Endothelial cell of umbilical vein (primary cell): Measurements from ENCODE around the gene SORCS2. TPM values are rescaled to one million over a fixed set of nuclear protein-coding genes. Genes with fewer than 3 reads are reported as not detected.

Experiments
- BruUV-seq: library from RNA; stranded (reverse); fragments of 400-500 nt; replicated peaks from 2 replicates; lab custom pipeline; 2021; lab: Mats Ljungman, UMichigan
- CTCF ChIA-PET: fragments of 300-600, 350-600 bp; sonication (Branson Sonifier 250); formaldehyde crosslinking; loops from one replicate; lab custom pipeline; 2021; ENCODE audit warnings: antibody characterized with exemption, inconsistent platforms; lab: Charles Lee
- POLR2A ChIA-PET: fragments of 300-600, 350-600 bp; sonication (Branson Sonifier 250); formaldehyde crosslinking; loops from one replicate; lab custom pipeline; 2021; ENCODE audit warnings: antibody characterized with exemption, inconsistent platforms; lab: Charles Lee
- DNase-seq: peaks from one replicate; pipeline ENCODE4 v3.0.0-alpha.2; 2011; ENCODE audit warnings: low read depth, low spot score
- FAIRE-seq: peaks from 2 replicates; lab custom pipeline; 2011; peaks lifted over from hg19 to GRCh38; lab: Jason Lieb, UNC
- H2AFZ ChIP-seq: 2 replicates; pipeline ENCODE4 v1.6.0; 2012; ENCODE audit warnings: low read depth, low read length, control low read depth, inconsistent platforms
- H3K27ac ChIP-seq: 2 replicates; pipeline ENCODE4 v1.5.1; 2011; ENCODE audit warnings: low read depth, mild to moderate bottlenecking, control low read depth, low read length, moderate library complexity; ENCODE audit not compliant: insufficient read depth
- H3K27me3 ChIP-seq, 2 experiments: 2 replicates each; pipeline versions ENCODE4 v1.6.0 to v1.6.1; 2011; ENCODE audit warnings: low read length in 2 of 2, mixed read lengths in 1 of 2; ENCODE audit not compliant: control insufficient read depth in 2 of 2, insufficient read depth in 2 of 2
- H3K36me3 ChIP-seq, 2 experiments: 2 replicates in 1 of 2; 3 replicates in 1 of 2; pipeline ENCODE4 v1.5.1; 2011; ENCODE audit warnings: low read length in 2 of 2, mild to moderate bottlenecking in 1 of 2, moderate library complexity in 1 of 2; ENCODE audit not compliant: control insufficient read depth in 2 of 2, insufficient read depth in 2 of 2; ENCODE audit errors: extremely low read depth in 1 of 2
- H3K4me1 ChIP-seq: 3 replicates; pipeline ENCODE4 v1.5.1; 2011; ENCODE audit warnings: mild to moderate bottlenecking, low read length; ENCODE audit not compliant: control insufficient read depth, insufficient read depth; ENCODE audit errors: extremely low read depth
- H3K4me2 ChIP-seq: 2 replicates; pipeline ENCODE4 v1.6.1; 2011; ENCODE audit warnings: low read length, control low read depth, mixed read lengths; ENCODE audit not compliant: insufficient read depth
- H3K4me3 ChIP-seq, 3 experiments: fragments of 200-600 bp in 1 of 3; sonication (generic), shearing (Covaris generic) in 1 of 3; replicated peaks in 1 of 3; 2 replicates each; pipeline ENCODE4 v1.5.1; 2011 to 2016; ENCODE audit warnings: control low read depth in 3 of 3, low read length in 3 of 3, mild to moderate bottlenecking in 2 of 3, inconsistent platforms in 1 of 3, low read depth in 1 of 3, moderate library complexity in 1 of 3; ENCODE audit not compliant: insufficient read depth in 1 of 3
- H3K79me2 ChIP-seq: 2 replicates; pipeline ENCODE4 v1.6.0; 2012; ENCODE audit warnings: low read length, inconsistent platforms; ENCODE audit not compliant: control insufficient read depth, insufficient read depth
- H3K9ac ChIP-seq: replicated peaks from 2 replicates; pipeline ENCODE3; 2011; ENCODE audit warnings: low read length, control low read depth; ENCODE audit not compliant: insufficient read depth; ENCODE audit errors: extremely low read depth
- H3K9me1 ChIP-seq: replicated peaks from 3 replicates; pipeline ENCODE4 v1.6.0; 2011; ENCODE audit warnings: mild to moderate bottlenecking, low read length; ENCODE audit not compliant: control insufficient read depth, insufficient read depth; ENCODE audit errors: extremely low read depth
- H3K9me3 ChIP-seq: replicated peaks from 2 replicates; pipeline ENCODE4 v1.5.1; 2012; ENCODE audit warnings: low read length, inconsistent platforms; ENCODE audit not compliant: control insufficient read depth, insufficient read depth
- H4K20me1 ChIP-seq: replicated peaks from 2 replicates; pipeline ENCODE3; 2011; ENCODE audit warnings: mild to moderate bottlenecking, low read length; ENCODE audit not compliant: control insufficient read depth, insufficient read depth; ENCODE audit errors: extremely low read depth
- CTCF ChIP-seq, 2 donors: IDR thresholded peaks; 1 replicate in 1 of 2; 2 replicates in 1 of 2; pipeline ENCODE4 v1.5.1; 2011; ENCODE audit warnings: low read length in 2 of 2, mild to moderate bottlenecking in 2 of 2, moderate library complexity in 2 of 2, control low read depth in 1 of 2, inconsistent platforms in 1 of 2, low read depth in 1 of 2; ENCODE audit not compliant: insufficient read depth in 1 of 2; ENCODE audit errors: extremely low read depth in 1 of 2
- EZH2 ChIP-seq: IDR thresholded peaks from 2 replicates; pipeline ENCODE4 v1.6.1; 2012; ENCODE audit warnings: borderline replicate concordance, low read depth, mild to moderate bottlenecking, moderate library complexity, low read length, inconsistent platforms; ENCODE audit not compliant: severe bottlenecking
- FOS ChIP-seq: IDR thresholded peaks from 2 replicates; pipeline ENCODE4 v1.6.1; 2011; ENCODE audit warnings: mild to moderate bottlenecking, low read length, moderate library complexity, borderline replicate concordance; ENCODE audit not compliant: insufficient read depth
- GATA2 ChIP-seq: IDR thresholded peaks from 2 replicates; pipeline ENCODE4 v1.7.0; 2011; ENCODE audit warnings: low read depth, mild to moderate bottlenecking, moderate library complexity, mixed read lengths, low read length; ENCODE audit not compliant: insufficient read length, insufficient read depth
- JUN ChIP-seq: IDR thresholded peaks from 2 replicates; pipeline ENCODE4 v1.6.1; 2011; ENCODE audit warnings: borderline replicate concordance, low read depth; ENCODE audit not compliant: insufficient read length, insufficient read depth
- MAX ChIP-seq: IDR thresholded peaks from 2 replicates; pipeline ENCODE4 v1.6.1; 2011; ENCODE audit not compliant: insufficient read depth, insufficient read length
- MYC ChIP-seq: IDR thresholded peaks from one replicate; pipeline ENCODE4 v1.6.1; 2011; ENCODE audit warnings: mild to moderate bottlenecking, low read depth, low read length
- POLR2A ChIP-seq: IDR thresholded peaks from 2 replicates; pipeline ENCODE4 v1.6.1; 2012; ENCODE audit warnings: low read depth, mild to moderate bottlenecking, control low read depth, low read length
- POLR2AphosphoS5 ChIP-seq: IDR thresholded peaks from 2 replicates; pipeline ENCODE4 v1.6.1; 2012; ENCODE audit warnings: low read depth, mild to moderate bottlenecking, control low read depth, low read length, moderate library complexity; ENCODE audit not compliant: insufficient read depth
- dilution Hi-C: fragments of 300-500 bp; cut with MboI; formaldehyde crosslinking; loops from one replicate; pipeline ENCODE4 v1.15.0; 2019; ENCODE audit warnings: low sequenced_read_pairs; ENCODE audit not compliant: extremely low pct_ligation_motif_present
- intact Hi-C: fragments of 100-400 bp; cut with micrococcal nuclease; formaldehyde crosslinking; loops from one replicate; pipeline ENCODE4 v1.10.0; 2022
- polyA plus RNA-seq, 4 experiments: library from polyadenylated mRNA; depleted of rRNA in 3 of 4; stranded (reverse) in 3 of 4; unstranded in 1 of 4; fragments of >200 nt; gene quantifications; 2 replicates each; pipeline versions ENCODE4 v1.2.1 to v1.2.3, GENCODE V29; 2011 to 2012; ENCODE audit warnings: missing spikeins in 1 of 4
- total RNA-seq: library from RNA; stranded (reverse); gene quantifications from 2 replicates; pipeline ENCODE4 v1.2.3, GENCODE V29; 2021

The SORCS2 gene
- total and polyA plus RNA-seq, 2 donors (not counting 3 experiments of a cell fraction or from before 2014, with no cell fraction given) = not detected

- no peaks in the 10 kb centered on the region for H3K36me3 ChIP-seq
- no peaks in the 10 kb centered on the region for H3K9me3 ChIP-seq
- FAIRE-seq (no peak), DNase-seq (no peak)
- no peaks in the 10 kb centered on the region for H3K79me2 ChIP-seq
- no peaks in the 10 kb centered on the region for H3K27me3 ChIP-seq
- H3K4me1 ChIP-seq = no peaks in the 10 kb centered on the region
- ChIA-PET CTCF (no interaction called here), POLR2A (no interaction called here)
- H3K9me1 ChIP-seq = no peaks in the 10 kb centered on the region
- TF ChIP-seq CTCF (IDR thresholded peaks at IDR 0.05; ENCODE audit: extremely low read depth in 1 of 2, insufficient read depth in 1 of 2, low read depth in 1 of 2, low read length in 2 of 2) = no peak
- no peak for TF ChIP-seq POLR2AphosphoS5
- no peak for TF ChIP-seq JUN
- no peak for TF ChIP-seq FOS
- no peak for TF ChIP-seq POLR2A
- no peak for TF ChIP-seq EZH2
- TF ChIP-seq MAX = no peak
- no peak for TF ChIP-seq MYC
- no peak for TF ChIP-seq GATA2
- dilution Hi-C loops (no loop called here), intact Hi-C loops (loop anchor here (10.0 kb wide), 1 partner anchor 187 kb away; no protein-coding TSS in a partner anchor)
- no peak overlapping the region for H2AFZ ChIP-seq
- H3K4me2 ChIP-seq = no peak overlapping the region
- no peak overlapping the region for H3K27ac ChIP-seq
- H3K4me3 ChIP-seq = no peak overlapping the region
- no peaks in the 10 kb centered on the region for H4K20me1 ChIP-seq
- no TSS peak for BruUV-seq
- no peak overlapping the region for H3K9ac ChIP-seq
Measured at GRCh38 chr4:7712021-7712671, 519.8 kb downstream of the SORCS2 start.
